MCF 10A (cell line): ENCODE results near the gene ZNF665. TPM values are rescaled to one million over a fixed set of nuclear protein-coding genes. Genes with fewer than 3 reads are reported as not detected.

ENCODE experiments used
- BruUV-seq: library from RNA; stranded (reverse); fragments of 400-500 nt; replicated peaks from 2 replicates; lab custom pipeline; 2021; lab: Mats Ljungman, UMichigan
- CTCF ChIA-PET: fragments of 300-600 bp; sonication (Branson Sonifier 250); formaldehyde crosslinking; extraction: SDS; loops from one replicate; lab custom pipeline; 2021; ENCODE audit warnings: antibody characterized with exemption, inconsistent platforms; lab: Yijun Ruan, JAX
- POLR2A ChIA-PET: fragments of 300-600, 350-650 bp; sonication (Branson Sonifier 250); formaldehyde crosslinking; extraction: SDS; loops from one replicate; lab custom pipeline; 2020; ENCODE audit warnings: antibody characterized with exemption, inconsistent platforms; lab: Yijun Ruan, JAX
- DNase-seq: peaks from one replicate; pipeline ENCODE4 v3.0.0-alpha.2; 2018; ENCODE audit not compliant: unreplicated experiment
- H3K27ac Mint-ChIP-seq: one replicate; pipeline ENCODE4 v1.8.0; 2022; ENCODE audit warnings: mild to moderate bottlenecking, low read depth, mixed read lengths; ENCODE audit not compliant: unreplicated experiment
- H3K27me3 Mint-ChIP-seq: one replicate; pipeline ENCODE4 v1.8.0; 2022; ENCODE audit warnings: mixed read lengths; ENCODE audit not compliant: insufficient read depth, unreplicated experiment
- H3K36me3 Mint-ChIP-seq: one replicate; pipeline ENCODE4 v1.8.0; 2022; ENCODE audit warnings: mild to moderate bottlenecking, moderate library complexity, mixed read lengths; ENCODE audit not compliant: insufficient read depth, unreplicated experiment
- H3K4me1 Mint-ChIP-seq: one replicate; pipeline ENCODE4 v1.8.0; 2022; ENCODE audit warnings: mixed read lengths; ENCODE audit not compliant: insufficient read depth, unreplicated experiment
- H3K4me3 Mint-ChIP-seq: one replicate; pipeline ENCODE4 v1.8.0; 2022; ENCODE audit warnings: mild to moderate bottlenecking, moderate library complexity, mixed read lengths; ENCODE audit not compliant: unreplicated experiment
- H3K9me3 Mint-ChIP-seq: one replicate; pipeline ENCODE4 v1.8.0; 2022; ENCODE audit warnings: mixed read lengths; ENCODE audit not compliant: unreplicated experiment
- intact Hi-C: fragments of 100-400 bp; cut with micrococcal nuclease; formaldehyde crosslinking; loops from 2 replicates; pipeline ENCODE4 v1.14.1; 2022
- total RNA-seq: library from RNA; stranded (reverse); gene quantifications from 2 replicates; pipeline ENCODE4 v1.2.3, GENCODE V29; 2022
- TF ChIP-seq, protein P1 (sequence below): fragments of 200-600 bp; IDR thresholded peaks from one replicate; pipeline ENCODE4 v1.8.0; 2022; ENCODE audit warnings: antibody characterized with exemption, mild to moderate bottlenecking; ENCODE audit not compliant: unreplicated experiment

ZNF665 gene
- total RNA-seq, 1 experiment from 2014 or later, result not detected

- no peak overlapping the region for H3K4me3 Mint-ChIP-seq
- H3K27ac Mint-ChIP-seq, result no peak overlapping the region
- ChIA-PET POLR2A (no interaction called here), CTCF (no interaction called here)
- no peaks in the 10 kb centered on the region for H3K36me3 Mint-ChIP-seq
- DNase-seq, result no peak
- TF ChIP-seq, protein P1, sequence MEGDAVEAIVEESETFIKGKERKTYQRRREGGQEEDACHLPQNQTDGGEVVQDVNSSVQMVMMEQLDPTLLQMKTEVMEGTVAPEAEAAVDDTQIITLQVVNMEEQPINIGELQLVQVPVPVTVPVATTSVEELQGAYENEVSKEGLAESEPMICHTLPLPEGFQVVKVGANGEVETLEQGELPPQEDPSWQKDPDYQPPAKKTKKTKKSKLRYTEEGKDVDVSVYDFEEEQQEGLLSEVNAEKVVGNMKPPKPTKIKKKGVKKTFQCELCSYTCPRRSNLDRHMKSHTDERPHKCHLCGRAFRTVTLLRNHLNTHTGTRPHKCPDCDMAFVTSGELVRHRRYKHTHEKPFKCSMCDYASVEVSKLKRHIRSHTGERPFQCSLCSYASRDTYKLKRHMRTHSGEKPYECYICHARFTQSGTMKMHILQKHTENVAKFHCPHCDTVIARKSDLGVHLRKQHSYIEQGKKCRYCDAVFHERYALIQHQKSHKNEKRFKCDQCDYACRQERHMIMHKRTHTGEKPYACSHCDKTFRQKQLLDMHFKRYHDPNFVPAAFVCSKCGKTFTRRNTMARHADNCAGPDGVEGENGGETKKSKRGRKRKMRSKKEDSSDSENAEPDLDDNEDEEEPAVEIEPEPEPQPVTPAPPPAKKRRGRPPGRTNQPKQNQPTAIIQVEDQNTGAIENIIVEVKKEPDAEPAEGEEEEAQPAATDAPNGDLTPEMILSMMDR, result no peak
- H3K27me3 Mint-ChIP-seq, result no peaks in the 10 kb centered on the region
- H3K9me3 Mint-ChIP-seq, result peaks cover 39% of the 10 kb centered on the region
- intact Hi-C loops, result no loop called here
- H3K4me1 Mint-ChIP-seq, result no peaks in the 10 kb centered on the region
- BruUV-seq, result no TSS peak
Observed at GRCh38 chr19:53157626-53158025, 35.5 kb downstream of the ZNF665 start.

- CTCF ChIA-PET, result interaction anchor here (0.6 kb wide), 2 partner anchors 44 to 97 kb away, joined by 3 read pairs; no protein-coding TSS in a partner anchor
- intact Hi-C loops, result no loop called here
- Mint-ChIP-seq H3K9me3 (peaks cover 39% of the 10 kb centered on the region), H3K36me3 (no peaks in the 10 kb centered on the region), H3K4me1 (no peaks in the 10 kb centered on the region), H3K27ac (no peak overlapping the region), H3K27me3 (no peaks in the 10 kb centered on the region), H3K4me3 (no peak overlapping the region)
- DNase-seq, result no peak
- no TSS peak for BruUV-seq
- TF ChIP-seq, protein P1, result no peak
- POLR2A ChIA-PET, result no interaction called here
Observed at GRCh38 chr19:53156850-53157249, 36.3 kb downstream of the ZNF665 start.

GRCh38 chr19:53147645-53148044 lies 45.5 kb downstream of the ZNF665 start:
- Mint-ChIP-seq H3K4me3 (no peak overlapping the region), H3K27ac (no peak overlapping the region), H3K36me3 (no peaks in the 10 kb centered on the region), H3K27me3 (no peaks in the 10 kb centered on the region), H3K4me1 (no peaks in the 10 kb centered on the region), H3K9me3 (peaks cover 20% of the 10 kb centered on the region)
- BruUV-seq, result no TSS peak
- intact Hi-C loops, result no loop called here
- DNase-seq, result no peak
- POLR2A ChIA-PET, result no interaction called here
- TF ChIP-seq, protein P1, result no peak
- CTCF ChIA-PET, result no interaction called here

DNA sequence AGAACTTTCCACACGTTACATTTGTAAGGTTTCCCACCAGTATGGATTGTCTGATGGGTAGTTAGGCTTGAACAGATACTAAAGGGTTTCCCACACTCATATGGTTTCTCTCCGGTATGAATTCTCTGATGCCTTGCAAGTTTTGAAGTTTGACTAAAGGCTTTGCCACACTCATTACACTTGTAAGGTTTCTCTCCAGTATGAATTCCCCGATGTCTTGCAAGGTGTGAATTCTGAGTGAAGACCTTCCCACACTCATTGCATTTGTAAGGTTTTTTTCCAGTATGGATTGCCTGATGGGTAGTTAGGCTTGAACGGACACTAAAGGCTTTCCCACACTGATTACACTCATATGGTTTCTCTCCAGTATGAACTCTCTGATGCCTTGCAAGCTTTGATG lies 52.8 kb downstream of the ZNF665 start:
- Mint-ChIP-seq H3K27ac (no peak overlapping the region), H3K9me3 (peaks cover 8% of the 10 kb centered on the region), H3K27me3 (no peaks in the 10 kb centered on the region), H3K4me3 (no peak overlapping the region), H3K4me1 (no peaks in the 10 kb centered on the region), H3K36me3 (no peaks in the 10 kb centered on the region)
- no TSS peak for BruUV-seq
- TF ChIP-seq, protein P1, result no peak
- CTCF ChIA-PET, result no interaction called here
- no peak for DNase-seq
- intact Hi-C loops, result no loop called here
- POLR2A ChIA-PET, result no interaction called here
